IMR-90 (cell line): Measurements from ENCODE around the gene PUS7L.

Experiments
- BHLHE40 ChIP-seq: fragments of 150-350 bp; IDR thresholded peaks from 2 replicates; pipeline ENCODE4 v1.6.1; 2016; ENCODE audit warnings: mild to moderate bottlenecking, low read depth, low read length
- CEBPB ChIP-seq: IDR thresholded peaks from 2 replicates; pipeline ENCODE4 v1.6.1; 2012; ENCODE audit warnings: low read depth, low read length, improper control_type of control experiment
- MXI1 ChIP-seq: IDR thresholded peaks from 2 replicates; pipeline ENCODE4 v1.6.1; 2012; ENCODE audit warnings: low read depth, mild to moderate bottlenecking, low read length, moderate library complexity, borderline replicate concordance
- POLR2A ChIP-seq: IDR thresholded peaks from 2 replicates; pipeline ENCODE4 v1.6.1; 2012; ENCODE audit warnings: mild to moderate bottlenecking, low read depth, low read length
- RAD21 ChIP-seq: IDR thresholded peaks from 2 replicates; pipeline ENCODE4 v1.6.1; 2012; ENCODE audit warnings: low read length, improper control_type of control experiment
- RCOR1 ChIP-seq: IDR thresholded peaks from 2 replicates; pipeline ENCODE4 v1.6.1; 2012; ENCODE audit warnings: mild to moderate bottlenecking, low read length, improper control_type of control experiment; ENCODE audit not compliant: insufficient replicate concordance
- SMC3 ChIP-seq: fragments of 150-350 bp; IDR thresholded peaks from 2 replicates; pipeline ENCODE4 v1.6.1; 2016; ENCODE audit warnings: low read depth, mild to moderate bottlenecking, antibody characterized with exemption, low read length, moderate library complexity
- TF ChIP-seq, protein P1 (sequence below): conservative IDR thresholded peaks from 2 replicates; pipeline ENCODE4 v1.5.1; 2012; ENCODE audit warnings: mild to moderate bottlenecking, low read depth, low read length, improper control_type of control experiment
- TF ChIP-seq, protein P2 (sequence below): fragments of 150-350 bp; IDR thresholded peaks from 2 replicates; pipeline ENCODE4 v1.6.1; 2017; ENCODE audit warnings: mild to moderate bottlenecking, antibody characterized with exemption, low read length, low read depth

DNA sequence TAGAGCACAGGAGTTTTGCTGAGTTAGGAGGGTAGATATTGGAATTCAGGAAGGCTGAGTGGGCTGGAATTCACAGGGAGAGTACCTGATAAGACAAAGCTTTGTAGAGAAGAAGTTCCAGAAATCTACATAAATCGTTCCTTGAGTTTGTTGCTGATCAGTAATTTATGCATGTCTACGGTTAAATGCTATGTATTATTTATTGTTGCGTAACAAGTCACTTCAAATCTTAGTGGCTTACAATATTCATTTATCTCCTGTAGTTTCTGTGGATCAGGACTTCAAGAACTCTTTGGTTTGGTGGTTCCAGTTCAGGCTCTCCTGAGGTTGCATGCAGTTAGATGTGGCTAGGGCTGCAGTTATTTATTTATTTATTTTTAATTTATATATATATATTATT, 7.8 kb downstream of the PUS7L start:
- TF ChIP-seq, protein P1, sequence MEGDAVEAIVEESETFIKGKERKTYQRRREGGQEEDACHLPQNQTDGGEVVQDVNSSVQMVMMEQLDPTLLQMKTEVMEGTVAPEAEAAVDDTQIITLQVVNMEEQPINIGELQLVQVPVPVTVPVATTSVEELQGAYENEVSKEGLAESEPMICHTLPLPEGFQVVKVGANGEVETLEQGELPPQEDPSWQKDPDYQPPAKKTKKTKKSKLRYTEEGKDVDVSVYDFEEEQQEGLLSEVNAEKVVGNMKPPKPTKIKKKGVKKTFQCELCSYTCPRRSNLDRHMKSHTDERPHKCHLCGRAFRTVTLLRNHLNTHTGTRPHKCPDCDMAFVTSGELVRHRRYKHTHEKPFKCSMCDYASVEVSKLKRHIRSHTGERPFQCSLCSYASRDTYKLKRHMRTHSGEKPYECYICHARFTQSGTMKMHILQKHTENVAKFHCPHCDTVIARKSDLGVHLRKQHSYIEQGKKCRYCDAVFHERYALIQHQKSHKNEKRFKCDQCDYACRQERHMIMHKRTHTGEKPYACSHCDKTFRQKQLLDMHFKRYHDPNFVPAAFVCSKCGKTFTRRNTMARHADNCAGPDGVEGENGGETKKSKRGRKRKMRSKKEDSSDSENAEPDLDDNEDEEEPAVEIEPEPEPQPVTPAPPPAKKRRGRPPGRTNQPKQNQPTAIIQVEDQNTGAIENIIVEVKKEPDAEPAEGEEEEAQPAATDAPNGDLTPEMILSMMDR: no peak
- TF ChIP-seq RCOR1: no peak
- TF ChIP-seq POLR2A: no peak
- TF ChIP-seq, protein P2, sequence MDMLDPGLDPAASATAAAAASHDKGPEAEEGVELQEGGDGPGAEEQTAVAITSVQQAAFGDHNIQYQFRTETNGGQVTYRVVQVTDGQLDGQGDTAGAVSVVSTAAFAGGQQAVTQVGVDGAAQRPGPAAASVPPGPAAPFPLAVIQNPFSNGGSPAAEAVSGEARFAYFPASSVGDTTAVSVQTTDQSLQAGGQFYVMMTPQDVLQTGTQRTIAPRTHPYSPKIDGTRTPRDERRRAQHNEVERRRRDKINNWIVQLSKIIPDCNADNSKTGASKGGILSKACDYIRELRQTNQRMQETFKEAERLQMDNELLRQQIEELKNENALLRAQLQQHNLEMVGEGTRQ: no peak
- no peak for TF ChIP-seq SMC3
- no peak for TF ChIP-seq MXI1
- no peak for TF ChIP-seq BHLHE40
- no peak for TF ChIP-seq RAD21
- TF ChIP-seq CEBPB: peak; percentile 87
